ENCODE data around the gene TFF3. TPM values are rescaled to one million over a fixed set of nuclear protein-coding genes. Genes with fewer than 3 reads are reported as not detected.

TFF3 gene
- total RNA-seq, 1 donor from 2014 or later = not detected

GRCh38 chr21:42291751-42292562 lies 23.3 kb downstream of the TFF3 start:
- peaks cover 10% of the 10 kb centered on the region for H3F3A ChIP-seq (ENCODE audit: low read depth)
- H3K9me3 Mint-ChIP-seq = peaks cover 1% of the 10 kb centered on the region
- no peaks in the 10 kb centered on the region for H3K79me2 ChIP-seq (ENCODE audit: low read depth)
- H3K4me3 ChIP-seq = no peak overlapping the region
- H3K27ac Mint-ChIP-seq = no peak overlapping the region
- H3K4me2 ChIP-seq = no peak overlapping the region
- peaks cover 2% of the 10 kb centered on the region for H3K27me3 Mint-ChIP-seq (ENCODE audit: insufficient read depth, low read depth)
- H3K9me3 ChIP-seq (ENCODE audit: low read depth) = no peaks in the 10 kb centered on the region
- H3K4me1 Mint-ChIP-seq = peaks cover 3% of the 10 kb centered on the region
- H4K20me1 ChIP-seq (ENCODE audit: low read depth) = no peaks in the 10 kb centered on the region
- no peak overlapping the region for H2AFZ ChIP-seq (replicated peaks)
- H3K27ac ChIP-seq = no peak overlapping the region
- TF ChIP-seq EZH2phosphoT487 (IDR thresholded peaks at IDR 0.05) (no peak), EZH2 (IDR thresholded peaks at IDR 0.05) (no peak), CTCF (IDR thresholded peaks at IDR 0.05) (no peak)
- H3K36me3 ChIP-seq = no peaks in the 10 kb centered on the region
- no peak overlapping the region for H3K4me3 Mint-ChIP-seq
- DNase-seq (ENCODE audit: low spot score) = no peak
- peaks cover 3% of the 10 kb centered on the region for H3K4me1 ChIP-seq
- no peaks in the 10 kb centered on the region for H3K27me3 ChIP-seq
- H3K36me3 Mint-ChIP-seq = peaks cover 3% of the 10 kb centered on the region
- no peak overlapping the region for H3K9ac ChIP-seq

- Histone ChIP-seq H3K36me3 (no peaks in the 10 kb centered on the region), H3K4me1 (no peaks in the 10 kb centered on the region), H3K4me3 (no peak overlapping the region), H4K20me1 (ENCODE audit: low read depth) (no peaks in the 10 kb centered on the region), H3K27ac (no peak overlapping the region), H3K9ac (no peak overlapping the region), H3K4me2 (no peak overlapping the region), H3K27me3 (no peaks in the 10 kb centered on the region), H3K79me2 (ENCODE audit: low read depth) (no peaks in the 10 kb centered on the region), H3F3A (ENCODE audit: low read depth) (peaks cover 10% of the 10 kb centered on the region), H3K9me3 (ENCODE audit: low read depth) (no peaks in the 10 kb centered on the region), H2AFZ (replicated peaks) (no peak overlapping the region)
- TF ChIP-seq CTCF (IDR thresholded peaks at IDR 0.05) (no peak), EZH2phosphoT487 (IDR thresholded peaks at IDR 0.05) (no peak), EZH2 (IDR thresholded peaks at IDR 0.05) (no peak)
- peaks cover 3% of the 10 kb centered on the region for H3K27me3 Mint-ChIP-seq (ENCODE audit: insufficient read depth, low read depth)
- peak overlapping the region; percentile 20 for H3K4me3 Mint-ChIP-seq
- peaks cover 3% of the 10 kb centered on the region for H3K4me1 Mint-ChIP-seq
- peaks cover 3% of the 10 kb centered on the region for H3K36me3 Mint-ChIP-seq
- DNase-seq (ENCODE audit: low spot score) = no peak
- no peak overlapping the region for H3K27ac Mint-ChIP-seq
- peaks cover 4% of the 10 kb centered on the region for H3K9me3 Mint-ChIP-seq
Measured at GRCh38 chr21:42291003-42291750, 24.0 kb downstream of the TFF3 start.

GRCh38 chr21:42290505-42290904 lies 24.7 kb downstream of the TFF3 start:
- Mint-ChIP-seq H3K27me3 (ENCODE audit: insufficient read depth, low read depth) (peaks cover 3% of the 10 kb centered on the region), H3K4me1 (peaks cover 3% of the 10 kb centered on the region), H3K9me3 (peaks cover 4% of the 10 kb centered on the region), H3K4me3 (no peak overlapping the region), H3K36me3 (peaks cover 3% of the 10 kb centered on the region), H3K27ac (no peak overlapping the region)
- H3K4me1 ChIP-seq = no peaks in the 10 kb centered on the region
- H2AFZ ChIP-seq (replicated peaks) = no peak overlapping the region
- TF ChIP-seq EZH2 (IDR thresholded peaks at IDR 0.05) (no peak), CTCF (IDR thresholded peaks at IDR 0.05) (no peak), EZH2phosphoT487 (IDR thresholded peaks at IDR 0.05) (no peak)
- H3K9ac ChIP-seq = no peak overlapping the region
- no peaks in the 10 kb centered on the region for H4K20me1 ChIP-seq (ENCODE audit: low read depth)
- H3F3A ChIP-seq (ENCODE audit: low read depth) = peaks cover 10% of the 10 kb centered on the region
- no peak overlapping the region for H3K4me3 ChIP-seq
- DNase-seq (ENCODE audit: low spot score) = no peak
- H3K27ac ChIP-seq = no peak overlapping the region
- H3K27me3 ChIP-seq = no peaks in the 10 kb centered on the region
- no peaks in the 10 kb centered on the region for H3K36me3 ChIP-seq
- no peaks in the 10 kb centered on the region for H3K9me3 ChIP-seq (ENCODE audit: low read depth)
- H3K79me2 ChIP-seq (ENCODE audit: low read depth) = no peaks in the 10 kb centered on the region
- H3K4me2 ChIP-seq = no peak overlapping the region
